Loucy (cell line): ENCODE measurements around the gene PLCXD1.

ENCODE experiments used
- CTCF ChIP-seq: fragments of 200-600 bp; sonication (generic); conservative IDR thresholded peaks from 2 replicates; pipeline ENCODE4 v1.5.1; 2014; ENCODE audit warnings: mild to moderate bottlenecking, antibody characterized with exemption, low read length
- EZH2phosphoT487 ChIP-seq: fragments of 200-600 bp; IDR thresholded peaks from 2 replicates; pipeline ENCODE4 v1.6.1; 2018; ENCODE audit warnings: antibody characterized with exemption, mild to moderate bottlenecking, moderate library complexity, borderline replicate concordance

- TF ChIP-seq CTCF, result no peak
- TF ChIP-seq EZH2phosphoT487, result no peak
Measured at GRCh38 chrX:290476-291166, 9.4 kb downstream of the PLCXD1 start.
